HG03439 (cell line): ENCODE measurements around the gene TACC2.

ENCODE experiments used
- ATAC-seq: cut with Tn5 transposase; IDR thresholded peaks from one replicate; pipeline ENCODE4 v1.9.1; 2021; ENCODE audit warnings: mild to moderate bottlenecking, moderate library complexity; ENCODE audit not compliant: unreplicated experiment

TACC2 gene

DNA sequence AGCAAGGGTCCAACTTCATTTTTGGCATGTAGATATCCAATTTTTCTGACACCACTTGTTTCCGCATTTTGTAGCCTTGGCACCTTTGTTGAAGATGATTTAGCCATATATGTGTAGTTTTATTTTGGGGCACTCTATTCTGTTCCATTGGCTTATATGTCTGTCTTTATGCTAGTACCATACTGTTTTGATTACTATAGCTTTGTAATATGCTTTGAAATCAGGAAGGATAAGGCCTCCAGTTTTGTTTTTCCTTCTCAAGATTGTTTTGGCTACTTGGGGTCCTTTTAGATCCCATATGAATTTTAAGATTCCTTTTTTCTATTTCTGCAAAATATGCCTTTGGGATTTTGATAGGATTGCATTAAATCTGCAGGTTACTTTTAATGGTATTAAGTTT, 272.6 kb downstream of the TACC2 start:
- no peak for ATAC-seq

DNA sequence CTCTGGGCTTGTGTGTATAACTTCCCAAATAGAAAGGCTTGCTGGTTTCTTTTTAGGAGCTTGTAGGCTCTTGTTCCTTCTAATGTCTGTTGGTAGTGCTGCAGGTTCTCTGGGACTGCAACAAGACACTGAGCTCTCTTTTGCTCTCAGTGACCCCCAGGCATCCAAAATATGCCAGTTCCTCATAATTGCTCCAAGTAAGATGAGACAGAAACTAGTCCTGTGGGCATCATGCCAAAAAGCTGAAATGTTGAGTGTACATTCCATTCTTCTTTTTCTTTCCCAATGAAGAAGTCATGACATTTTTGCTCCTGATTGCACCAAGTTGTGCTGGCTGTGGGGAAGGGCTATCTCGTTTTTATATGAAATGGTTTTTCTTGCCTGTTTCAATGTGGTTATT, 275.0 kb downstream of the TACC2 start:
- no peak for ATAC-seq

DNA sequence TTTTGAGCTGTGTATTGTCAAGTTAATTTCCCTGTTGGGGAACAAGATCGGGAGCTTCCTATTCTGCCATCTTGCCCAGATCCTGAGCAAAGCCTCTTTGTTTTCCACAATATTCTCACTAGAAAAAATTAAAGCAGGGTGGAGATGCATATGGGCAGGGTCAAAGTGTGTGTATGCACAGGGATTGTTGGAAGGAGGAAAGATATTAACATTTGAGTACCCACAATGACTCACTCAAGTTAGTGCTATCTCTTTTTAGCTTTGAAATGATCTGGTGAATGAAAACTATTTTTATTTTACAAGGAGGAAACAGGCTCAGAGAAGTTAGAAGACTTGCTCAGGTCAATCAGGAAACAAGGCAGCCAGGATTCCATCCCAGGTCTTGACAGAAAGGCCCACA, 275.5 kb downstream of the TACC2 start:
- no peak for ATAC-seq

DNA sequence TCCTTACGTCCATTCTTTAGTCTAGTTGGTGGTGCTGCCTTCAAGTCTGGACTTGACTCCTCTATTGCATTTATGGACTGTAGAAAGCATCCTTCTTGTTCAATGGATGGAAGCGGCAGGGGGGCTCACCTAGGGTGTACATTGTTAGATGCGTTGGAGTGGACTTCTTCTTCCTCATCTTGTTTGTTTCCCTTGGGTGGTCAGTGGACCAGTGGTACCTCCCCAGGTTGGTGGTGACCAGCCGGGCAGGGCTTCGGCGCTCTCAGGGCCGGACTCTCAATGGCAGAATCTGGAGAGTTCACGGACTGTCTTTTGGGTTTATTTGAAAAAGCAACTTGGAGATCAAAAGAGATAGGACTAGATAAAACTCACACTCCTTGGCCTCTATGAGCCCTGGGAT, 276.0 kb downstream of the TACC2 start:
- no peak for ATAC-seq

GRCh38 chr10:122265896-122266295, 276.9 kb downstream of the TACC2 start:
- no peak for ATAC-seq

DNA sequence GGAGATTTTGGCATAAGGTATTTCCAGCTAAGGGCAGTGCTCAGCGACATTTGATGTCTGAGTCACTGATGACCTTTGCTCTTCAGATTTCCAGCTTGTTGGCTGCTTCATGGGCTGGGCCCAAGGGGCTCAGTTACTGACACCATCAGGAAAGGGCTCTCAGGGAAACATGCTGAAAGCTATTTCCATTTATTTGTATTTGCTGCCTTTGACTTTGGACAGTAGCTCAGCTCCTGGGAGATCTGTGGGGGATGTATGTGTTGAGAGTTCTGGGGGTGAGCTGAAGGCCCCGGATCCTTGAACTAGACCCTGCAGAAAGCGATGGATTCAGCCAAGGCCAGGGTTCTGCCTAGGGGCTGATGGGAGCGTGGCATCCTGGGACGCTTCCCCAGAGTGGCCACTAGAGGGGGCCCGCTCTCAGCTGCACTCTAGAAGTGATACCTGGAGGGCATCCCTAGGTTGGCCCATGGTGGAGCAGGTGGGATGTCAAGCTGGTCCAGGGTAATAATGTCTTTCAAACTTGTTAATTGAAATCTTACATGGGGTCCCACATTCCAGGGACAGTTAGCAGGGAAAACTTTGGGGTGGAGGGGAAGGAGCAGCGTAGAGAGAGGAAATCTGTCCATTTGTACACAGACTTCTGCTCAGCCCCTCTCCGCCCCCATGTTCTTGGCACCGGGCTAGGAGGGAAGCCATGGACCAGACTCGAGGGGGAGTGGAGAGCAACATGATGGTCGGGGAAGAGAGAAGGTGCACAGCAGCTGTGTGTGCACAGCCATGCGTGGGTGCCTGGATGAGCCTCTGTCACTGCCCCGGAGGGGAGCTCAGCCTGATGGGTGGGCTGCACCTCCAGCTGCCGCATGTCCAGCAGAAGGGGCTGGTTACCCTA, 279.1 kb downstream of the TACC2 start:
- peak; percentile 69 for ATAC-seq

GRCh38 chr10:122269059-122269687, 280.2 kb downstream of the TACC2 start:
- ATAC-seq: no peak

GRCh38 chr10:122271076-122271475, 282.1 kb downstream of the TACC2 start, which contains the start of gene BTBD16:
BTBD16 (plus strand) TSS chr10:122271296; CDS start chr10:122275082, 3,786 bp downstream.
- ATAC-seq: no peak

GRCh38 chr10:122273966-122274545, 285.1 kb downstream of the TACC2 start:
- ATAC-seq: no peak

DNA sequence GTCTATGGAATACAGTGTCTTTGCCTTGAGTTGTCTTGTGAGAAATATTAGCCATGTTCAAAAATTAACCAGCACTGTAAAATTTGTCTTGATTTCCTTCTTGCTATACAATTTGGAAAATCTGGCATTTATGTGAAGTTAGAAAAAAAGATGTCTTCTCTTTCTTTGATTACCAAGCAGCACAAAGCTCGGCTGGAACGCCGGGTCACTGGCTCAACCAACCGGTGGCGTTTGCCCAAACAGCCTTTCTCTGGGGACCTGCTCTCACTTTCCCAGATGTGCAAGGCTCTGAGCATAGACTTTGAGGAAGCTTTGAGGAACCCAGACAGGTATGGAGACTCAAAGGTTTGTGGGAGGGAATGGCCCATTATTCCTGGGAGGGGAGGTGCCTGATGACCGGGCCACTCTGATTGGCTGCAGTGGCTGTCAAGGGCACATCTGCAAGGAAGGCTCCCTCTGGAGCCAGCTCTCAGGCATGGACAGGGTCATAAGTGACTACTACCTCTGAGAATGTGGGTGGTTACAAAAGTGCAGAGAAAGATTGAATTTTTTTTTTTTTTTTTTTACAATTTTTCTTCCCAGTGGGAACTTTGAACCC, 287.7 kb downstream of the TACC2 start:
- ATAC-seq: no peak

DNA sequence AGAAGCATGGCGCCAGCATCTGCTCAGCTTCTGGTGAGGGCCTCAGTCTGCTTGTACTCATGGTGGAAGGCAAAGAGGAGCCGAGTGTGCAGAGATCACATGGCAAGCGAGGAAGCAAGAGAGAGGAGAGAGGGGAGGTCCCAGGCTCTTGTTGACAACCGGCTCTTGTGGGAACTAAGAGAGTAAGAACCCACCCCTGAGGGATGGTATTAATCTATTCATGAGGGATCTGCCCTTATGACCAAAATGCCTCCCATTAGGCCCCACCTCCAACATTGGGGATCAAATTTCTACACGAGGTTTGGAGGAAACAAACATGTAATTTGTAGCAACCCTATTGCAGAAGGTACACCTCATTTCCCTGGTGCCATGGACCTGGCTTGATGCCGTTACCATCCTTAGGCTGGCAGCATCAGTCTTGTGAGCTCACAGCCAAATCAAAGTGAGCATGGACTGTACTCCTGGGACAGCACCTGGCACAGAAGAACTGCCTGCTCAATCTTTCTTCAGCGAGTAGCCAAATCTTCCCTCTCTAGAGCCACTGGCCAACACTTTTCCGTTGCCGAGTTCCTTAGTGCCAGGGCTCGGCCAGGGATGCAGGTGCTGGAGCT, 288.7 kb downstream of the TACC2 start:
- no peak for ATAC-seq

DNA sequence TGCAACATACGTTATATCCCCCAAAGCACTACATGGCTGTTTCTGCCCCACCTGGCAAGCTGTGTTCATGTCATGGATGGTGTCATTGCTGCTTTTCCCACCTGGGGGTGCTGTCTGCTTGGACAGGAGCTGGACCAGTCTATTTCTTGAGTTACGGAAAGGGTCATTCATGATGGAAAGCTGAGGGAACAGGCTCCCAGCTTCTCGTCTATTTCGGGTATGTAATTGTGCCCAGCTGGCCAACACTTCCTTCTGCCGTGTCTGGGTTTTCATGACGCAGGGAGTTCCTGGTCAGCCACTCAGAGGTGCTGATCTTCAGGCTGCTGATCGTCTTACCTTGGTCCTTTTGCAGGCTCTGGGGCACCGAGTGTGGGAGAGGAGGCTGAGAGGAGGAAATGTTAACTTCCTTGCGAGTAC, 290.8 kb downstream of the TACC2 start:
- no peak for ATAC-seq

GRCh38 chr10:122280156-122280555, 291.2 kb downstream of the TACC2 start:
- ATAC-seq: no peak

GRCh38 chr10:122281018-122281626, 292.2 kb downstream of the TACC2 start:
- no peak for ATAC-seq

DNA sequence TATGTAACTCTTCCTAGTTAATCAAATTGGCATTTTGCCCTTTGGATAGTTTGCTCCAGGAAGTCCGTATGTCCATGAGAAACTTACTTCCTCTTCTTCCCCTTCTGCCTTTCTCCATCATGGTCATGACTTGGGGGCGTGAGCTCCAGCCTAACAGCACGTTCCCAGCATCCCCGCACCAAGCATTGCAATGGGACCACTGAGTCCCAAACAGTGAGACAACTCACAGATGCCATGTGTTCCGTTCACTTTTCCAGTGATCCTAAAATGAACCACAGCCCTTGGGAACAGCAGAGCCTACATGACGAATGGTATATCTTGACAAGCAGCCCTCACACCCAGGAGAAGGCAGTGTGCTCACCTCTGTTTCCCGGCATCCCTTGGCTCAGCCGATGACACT, 292.8 kb downstream of the TACC2 start:
- no peak for ATAC-seq

- ATAC-seq: no peak
These were observed 293.3 kb downstream of the TACC2 start for GRCh38 chr10:122282253-122282671.

GRCh38 chr10:122282909-122283308, 293.9 kb downstream of the TACC2 start:
- ATAC-seq: no peak

- ATAC-seq: no peak
These were observed 296.8 kb downstream of the TACC2 start for GRCh38 chr10:122285506-122286444.

DNA sequence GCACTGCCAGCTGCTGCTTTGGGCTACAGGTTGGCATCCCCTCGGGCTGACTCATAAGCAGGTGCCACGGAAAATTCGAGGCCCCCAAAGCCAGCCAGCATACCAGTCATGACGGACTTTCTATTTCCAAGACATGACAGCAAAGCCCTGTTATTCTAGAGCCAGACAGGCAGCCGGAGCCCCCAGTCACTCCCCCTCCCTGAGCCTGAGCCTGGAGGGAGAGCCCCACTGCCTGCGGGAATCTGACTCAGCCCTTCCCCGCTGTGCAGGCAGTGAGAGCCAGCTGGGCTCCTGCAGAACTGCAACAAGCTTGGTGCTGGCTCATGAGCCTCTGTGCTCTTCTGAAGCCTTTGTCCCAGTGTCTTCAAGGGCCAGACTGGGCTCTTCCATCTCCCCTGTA, 297.9 kb downstream of the TACC2 start:
- ATAC-seq: no peak

DNA sequence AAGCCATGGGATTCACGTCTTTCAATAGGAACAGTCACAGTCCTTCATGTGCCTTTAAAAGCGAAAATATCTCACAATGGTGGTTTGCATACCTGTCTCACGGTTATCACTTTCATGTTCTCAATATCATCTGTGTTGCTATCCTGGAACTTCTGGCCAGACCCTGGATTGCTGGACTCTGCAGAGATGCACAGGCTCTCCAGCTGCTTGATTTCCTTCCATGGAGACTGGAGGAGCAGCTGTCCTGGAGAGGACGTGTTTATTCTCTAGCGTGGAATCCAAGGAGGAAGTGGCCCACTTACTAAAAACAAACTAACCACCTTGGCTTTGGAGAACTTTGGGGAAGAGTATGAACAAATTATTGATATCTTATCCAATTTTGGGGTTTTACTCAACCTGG, 298.6 kb downstream of the TACC2 start:
- no peak for ATAC-seq
